Spleen (tissue), 11 donors: ENCODE data around the gene SPHK2. TPM values are rescaled to one million over a fixed set of nuclear protein-coding genes. Genes with fewer than 3 reads are reported as not detected.

Experiments used
- DNase-seq: peaks from one replicate; pipeline ENCODE4 v3.0.0-alpha.2; 2020
- H3K27ac ChIP-seq, 8 donors: fragments of 200-600 bp; sonication (generic) in 7 of 8; 1 replicate in 4 of 8; 2 replicates in 4 of 8; pipeline versions ENCODE4 v1.5.0 to v1.8.0; 2016 to 2021; ENCODE audit warnings: inconsistent platforms in 4 of 8, mild to moderate bottlenecking in 4 of 8, moderate library complexity in 1 of 8
- H3K27me3 ChIP-seq, 7 donors: fragments of 200-600 bp; sonication (generic) in 6 of 7; replicated peaks in 1 of 7; 1 replicate in 4 of 7; 2 replicates in 3 of 7; pipeline versions ENCODE4 v1.5.0 to v1.8.0; 2016 to 2021; ENCODE audit warnings: inconsistent platforms in 3 of 7, mild to moderate bottlenecking in 1 of 7
- H3K36me3 ChIP-seq, 6 donors: fragments of 200-600 bp; sonication (generic) in 5 of 6; 1 replicate in 4 of 6; 2 replicates in 2 of 6; pipeline versions ENCODE4 v1.5.0 to v1.8.0; 2016 to 2021; ENCODE audit warnings: inconsistent platforms in 2 of 6
- H3K4me1 ChIP-seq, 6 donors: fragments of 200-600 bp; sonication (generic) in 5 of 6; 1 replicate in 3 of 6; 2 replicates in 3 of 6; pipeline versions ENCODE4 v1.5.0 to v1.8.0; 2016 to 2021; ENCODE audit warnings: inconsistent platforms in 3 of 6
- H3K4me3 ChIP-seq, 8 donors: fragments of 200-600 bp; sonication (generic) in 7 of 8; 1 replicate in 4 of 8; 2 replicates in 4 of 8; pipeline versions ENCODE4 v1.5.0 to v1.8.0; 2016 to 2021; ENCODE audit warnings: inconsistent platforms in 4 of 8, mild to moderate bottlenecking in 4 of 8, moderate library complexity in 2 of 8
- H3K9me3 ChIP-seq, 8 donors: fragments of 200-600 bp; sonication (generic) in 7 of 8; 1 replicate in 4 of 8; 2 replicates in 4 of 8; pipeline versions ENCODE4 v1.5.0 to v1.8.0; 2016 to 2021; ENCODE audit warnings: inconsistent platforms in 4 of 8
- POLR2A ChIP-seq, 3 donors: fragments of 450-650 bp; IDR thresholded peaks; one replicate each; pipeline ENCODE4 v1.5.1; 2017; ENCODE audit warnings: antibody characterized with exemption in 3 of 3, mild to moderate bottlenecking in 1 of 3
- POLR2AphosphoS5 ChIP-seq, 3 donors: sonication (generic); formaldehyde crosslinking; IDR thresholded peaks; one replicate each; pipeline ENCODE4 v1.5.1; 2017; ENCODE audit warnings: antibody characterized with exemption in 3 of 3
- WGBS, 5 donors: extraction: QIAGEN DNeasy Blood & Tissue Kit in 3 of 5; methylation state at CpG; one replicate each; pipeline versions ENCODE4 v1.1.5 to v1.1.7; 2013 to 2018; 5-methylcytosine and 5-hydroxymethylcytosine counted together
- intact Hi-C: fragments of 100-400 bp; cut with DNase I; formaldehyde crosslinking; loops from one replicate; pipeline ENCODE4 v1.15.0; 2023; ENCODE audit warnings: low total_unique reads
- polyA plus RNA-seq, 3 donors: library from polyadenylated mRNA; stranded (reverse); fragments of 200-250 nt; gene quantifications; one replicate each; pipeline ENCODE4 v1.2.1, GENCODE V29; 2013
- total RNA-seq, 7 donors: library from RNA; depleted of rRNA in 3 of 7; stranded (reverse); fragments of >200 nt in 3 of 7; fragmentation: NEBNext Ultra II Directional in 4 of 7; extraction: Animal tissue kit (Norgen Biotek cat#: 25700) in 4 of 7; gene quantifications; one replicate each; pipeline versions ENCODE4 v1.1.0 to v1.2.1, GENCODE V29; 2016 to 2021
- TF ChIP-seq, protein P1 (sequence below), 11 experiments: fragments of 200-600 bp in 7 of 11; fragments of 450-650 bp in 4 of 11; sonication (generic) in 4 of 11; IDR thresholded peaks in 8 of 11; conservative IDR thresholded peaks in 3 of 11; 1 replicate in 7 of 11; 2 replicates in 4 of 11; pipeline versions ENCODE4 v1.4.0 to v1.8.0; 2016 to 2021; ENCODE audit warnings: antibody characterized with exemption in 11 of 11, inconsistent platforms in 4 of 11, mild to moderate bottlenecking in 1 of 11
- donor health status: healthy with polysubstance abuse.
- donor health status: DM: no; HTN: no; CAD: no; lungs with moderate emphysema.
- donor health status: DM: no; HTN: no; CAD: no.
- donor health status: Bipolar disorder and iron deficiency.
- donor health status: healthy.
- donor health status: DM: no; HTN: no; CAD: no.
- donor health status: DM: yes; HTN: yes; CAD: no.

Gene SPHK2
- total and polyA plus RNA-seq, 10 donors = 7.9 to 26.5 (median 21.3) TPM

DNA sequence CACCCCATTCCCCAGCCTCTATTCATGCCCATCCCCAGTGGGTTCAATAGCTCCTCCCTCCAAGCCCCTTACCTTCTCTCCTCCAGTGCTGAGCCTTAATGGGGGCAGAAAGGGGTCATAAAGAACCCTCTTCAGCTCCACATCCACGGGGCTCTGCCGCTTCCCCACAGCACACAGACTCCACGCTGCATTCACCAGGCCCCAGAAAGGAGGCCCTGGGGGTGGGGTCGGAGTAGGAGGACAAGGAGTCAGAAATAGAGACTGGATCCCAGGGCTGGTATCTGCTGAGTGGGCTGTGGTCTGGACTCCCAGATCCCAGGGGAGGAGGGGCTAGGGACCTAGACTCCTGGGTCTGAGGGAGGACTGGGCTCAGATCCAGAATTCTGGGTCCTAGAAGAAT, 25.0 kb downstream of the SPHK2 start:
- Histone ChIP-seq H3K27me3 (peaks cover 0 to 5% (median 0%) of the 10 kb centered on the region in 7 donors), H3K36me3 (no peaks in the 10 kb centered on the region), H3K27ac (peak overlapping the region in 4 of 8 donors; percentile 87 to 96 (median 91)), H3K4me1 (peaks cover 12 to 61% (median 38%) of the 10 kb centered on the region in 6 donors), H3K4me3 (peak overlapping the region in 3 of 8 donors; percentile 54 to 78 (median 55)), H3K9me3 (no peaks in the 10 kb centered on the region)
- DNase-seq = no peak
- 61 to 78% (median 76%) methylated on average over 4 of the region's 4 CpGs for WGBS, 5 donors
- intact Hi-C loops = no loop called here
- TF ChIP-seq POLR2A (IDR thresholded peaks at IDR 0.05) = no peak
- no peak for TF ChIP-seq POLR2AphosphoS5 (IDR thresholded peaks at IDR 0.05)
- TF ChIP-seq, protein P1, sequence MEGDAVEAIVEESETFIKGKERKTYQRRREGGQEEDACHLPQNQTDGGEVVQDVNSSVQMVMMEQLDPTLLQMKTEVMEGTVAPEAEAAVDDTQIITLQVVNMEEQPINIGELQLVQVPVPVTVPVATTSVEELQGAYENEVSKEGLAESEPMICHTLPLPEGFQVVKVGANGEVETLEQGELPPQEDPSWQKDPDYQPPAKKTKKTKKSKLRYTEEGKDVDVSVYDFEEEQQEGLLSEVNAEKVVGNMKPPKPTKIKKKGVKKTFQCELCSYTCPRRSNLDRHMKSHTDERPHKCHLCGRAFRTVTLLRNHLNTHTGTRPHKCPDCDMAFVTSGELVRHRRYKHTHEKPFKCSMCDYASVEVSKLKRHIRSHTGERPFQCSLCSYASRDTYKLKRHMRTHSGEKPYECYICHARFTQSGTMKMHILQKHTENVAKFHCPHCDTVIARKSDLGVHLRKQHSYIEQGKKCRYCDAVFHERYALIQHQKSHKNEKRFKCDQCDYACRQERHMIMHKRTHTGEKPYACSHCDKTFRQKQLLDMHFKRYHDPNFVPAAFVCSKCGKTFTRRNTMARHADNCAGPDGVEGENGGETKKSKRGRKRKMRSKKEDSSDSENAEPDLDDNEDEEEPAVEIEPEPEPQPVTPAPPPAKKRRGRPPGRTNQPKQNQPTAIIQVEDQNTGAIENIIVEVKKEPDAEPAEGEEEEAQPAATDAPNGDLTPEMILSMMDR (IDR thresholded peaks at IDR 0.05 in 8 of 11, conservative IDR thresholded peaks at IDR 0.05 in 3 of 11) = no peak

DNA sequence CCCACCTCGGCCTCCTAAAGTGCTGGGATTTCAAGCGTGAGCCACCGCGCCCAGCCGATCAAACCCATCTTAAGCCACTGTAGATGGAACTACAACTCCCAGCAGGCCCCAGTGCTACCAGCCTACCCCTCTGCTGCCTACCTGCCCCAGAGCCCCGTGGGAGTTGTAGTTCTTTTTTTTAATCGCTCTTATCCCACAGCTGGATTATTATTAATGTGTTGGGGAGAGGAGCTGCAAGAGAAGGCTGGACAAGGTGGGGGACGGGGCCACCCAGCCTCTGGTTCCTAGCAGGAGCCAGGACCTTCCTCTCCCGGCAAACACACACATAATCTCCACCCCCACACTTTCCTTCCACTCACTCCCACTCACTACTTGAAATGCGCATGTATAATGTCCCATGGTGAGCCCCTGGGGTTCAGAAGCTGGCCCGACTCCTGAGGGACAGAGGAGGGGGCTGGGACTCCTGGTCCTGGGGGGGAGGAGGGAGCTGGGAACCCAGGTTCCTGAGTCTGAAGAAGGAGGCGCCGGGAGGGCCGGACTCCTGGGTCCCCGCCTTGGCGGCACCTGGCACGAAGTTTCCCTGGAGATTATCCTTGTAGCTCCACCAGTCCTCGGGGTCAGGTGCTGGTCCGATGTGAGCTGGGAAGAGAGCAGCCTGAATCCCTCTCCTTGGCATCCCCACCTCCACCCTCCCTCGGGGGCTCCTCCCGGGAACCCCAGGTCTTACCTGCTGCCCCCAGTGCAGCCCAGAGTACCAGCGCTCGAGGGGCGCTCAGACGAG, 25.7 kb downstream of the SPHK2 start:
- no peaks in the 10 kb centered on the region for H3K9me3 ChIP-seq
- H3K4me3 ChIP-seq = peak overlapping the region; percentile 40 to 78 (median 50)
- WGBS, 5 donors = 3 to 7% (median 4%) methylated on average over 16 to 25 of the region's 25 CpGs
- intact Hi-C loops = no loop called here
- peaks cover 0 to 5% (median 0%) of the 10 kb centered on the region in 7 donors for H3K27me3 ChIP-seq
- no peaks in the 10 kb centered on the region for H3K36me3 ChIP-seq
- peak; percentile 89 for DNase-seq
- H3K4me1 ChIP-seq = peaks cover 16 to 61% (median 41%) of the 10 kb centered on the region in 6 donors
- peak overlapping the region; percentile 87 to 96 (median 90) for H3K27ac ChIP-seq
- TF ChIP-seq, protein P1 (IDR thresholded peaks at IDR 0.05 in 8 of 11, conservative IDR thresholded peaks at IDR 0.05 in 3 of 11) = no peak
- TF ChIP-seq POLR2A (IDR thresholded peaks at IDR 0.05) (no peak), POLR2AphosphoS5 (IDR thresholded peaks at IDR 0.05) (peak in 2 of 3 donors; percentile 39 to 42)

DNA sequence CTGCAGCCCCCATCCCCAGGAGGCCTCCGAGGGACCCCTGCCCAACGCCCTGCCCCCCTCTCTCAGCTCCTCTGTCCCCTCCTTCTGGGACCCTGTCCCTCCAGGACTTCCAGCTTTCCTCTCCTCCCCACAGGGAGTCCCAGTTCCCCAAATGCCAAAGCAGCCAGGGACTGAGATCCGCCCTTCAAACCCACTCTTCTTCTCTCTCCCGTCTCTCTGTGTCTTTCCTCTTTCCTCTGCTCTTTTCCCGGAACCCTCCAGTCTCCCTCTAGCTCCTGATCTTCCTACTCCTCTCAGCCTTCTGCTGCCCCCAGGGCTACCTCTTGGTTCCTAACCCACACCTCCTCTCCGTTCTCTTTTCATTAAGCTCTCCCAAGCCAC, 26.3 kb downstream of the SPHK2 start:
- no peaks in the 10 kb centered on the region for H3K9me3 ChIP-seq
- H3K36me3 ChIP-seq = no peaks in the 10 kb centered on the region
- no peak for DNase-seq
- H3K4me3 ChIP-seq = peak overlapping the region; percentile 40 to 78 (median 50)
- H3K4me1 ChIP-seq = peaks cover 16 to 60% (median 41%) of the 10 kb centered on the region in 6 donors
- peaks cover 0 to 5% (median 0%) of the 10 kb centered on the region in 7 donors for H3K27me3 ChIP-seq
- TF ChIP-seq, protein P1 (IDR thresholded peaks at IDR 0.05 in 8 of 11, conservative IDR thresholded peaks at IDR 0.05 in 3 of 11) = no peak
- TF ChIP-seq POLR2A (IDR thresholded peaks at IDR 0.05) (no peak), POLR2AphosphoS5 (IDR thresholded peaks at IDR 0.05) (no peak)
- H3K27ac ChIP-seq = peak overlapping the region; percentile 87 to 96 (median 90)
- 0 to 1% (median 0%) methylated on average over 6 of the region's 6 CpGs for WGBS, 5 donors
- intact Hi-C loops = no loop called here

DNA sequence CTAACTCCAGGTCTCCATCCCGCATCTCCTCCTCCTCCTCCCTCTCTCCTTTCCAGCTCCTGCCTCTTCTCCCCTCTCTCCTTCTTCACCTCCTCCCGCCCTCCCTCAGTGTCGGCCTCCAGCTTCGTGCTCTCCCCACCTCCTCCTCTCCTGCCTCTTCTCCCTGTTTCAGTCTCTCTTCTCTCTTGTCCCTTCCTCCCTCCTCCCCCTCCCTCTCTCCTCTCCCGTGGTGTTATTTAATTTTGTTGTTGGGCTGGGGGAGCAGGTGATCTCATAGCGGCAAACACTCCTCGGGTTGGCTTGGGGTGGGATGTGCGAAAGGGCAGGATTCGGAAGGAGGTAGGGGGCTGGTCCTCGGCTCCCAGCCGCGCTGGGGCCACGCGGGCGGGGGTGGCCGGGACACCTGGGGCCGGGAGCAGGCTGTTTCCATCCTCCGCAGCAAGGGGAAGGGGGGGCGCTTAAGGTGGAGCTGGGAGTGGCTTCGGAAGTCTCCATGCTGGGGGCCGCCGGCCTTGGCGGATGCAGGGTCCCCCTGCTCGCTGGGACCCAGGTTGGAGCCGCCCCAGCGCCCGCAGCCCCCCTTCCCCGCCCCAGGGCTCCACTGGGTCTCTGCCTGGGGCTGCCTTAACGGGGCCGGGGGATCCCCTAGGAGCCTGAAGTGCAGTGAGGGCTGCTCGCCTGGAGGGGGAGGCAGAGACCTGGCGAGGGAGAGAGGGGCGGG, 26.9 kb downstream of the SPHK2 start, which contains the start of gene CA11:
CA11 (minus strand) TSS at position 187 of the 721 bp plus-strand sequence. CDS start 555 bp downstream, outside the sequence.
- Histone ChIP-seq H3K4me3 (peak within 1 kb of the TSS; percentile 40 to 78 (median 50)), H3K27ac (peak within 1 kb of the TSS; percentile 87 to 96 (median 90)), H3K36me3 (no peaks in the 10 kb centered on the region), H3K9me3 (no peaks in the 10 kb centered on the region), H3K4me1 (peaks cover 16 to 60% (median 41%) of the 10 kb centered on the region in 6 donors), H3K27me3 (peaks cover 0 to 5% (median 0%) of the 10 kb centered on the region in 7 donors)
- intact Hi-C loops = no loop called here
- DNase-seq = peak; percentile 97
- TF ChIP-seq POLR2A (IDR thresholded peaks at IDR 0.05) (peak in 1 of 3 donors; percentile 48), POLR2AphosphoS5 (IDR thresholded peaks at IDR 0.05) (peak; percentile 49 to 79 (median 78))
- TF ChIP-seq, protein P1 (IDR thresholded peaks at IDR 0.05 in 8 of 11, conservative IDR thresholded peaks at IDR 0.05 in 3 of 11) = peak; percentile 90 to 98 (median 97)
- 0 to 2% (median 1%) methylated on average over 24 to 33 of the region's 33 CpGs for WGBS, 5 donors
